Activated naive CD4-positive, alpha-beta T cell treated with Interleukin-2 at 50 U/mL for 16 hours (primary cell): ENCODE measurements around the gene USP12.

Source experiments
- DNase-seq: peaks from one replicate; pipeline ENCODE4 v3.0.0-alpha.2; 2020

Gene USP12

GRCh38 chr13:27027086-27027667, 144.4 kb downstream of the USP12 start:
- DNase-seq, result no peak

- no peak for DNase-seq
Measured at GRCh38 chr13:27026396-27026795, 145.2 kb downstream of the USP12 start.

GRCh38 chr13:27024776-27025492, 146.7 kb downstream of the USP12 start:
- DNase-seq, result no peak

GRCh38 chr13:27024074-27024461, 147.5 kb downstream of the USP12 start:
- DNase-seq, result no peak

- no peak for DNase-seq
Measured at GRCh38 chr13:27023385-27024073, 148.1 kb downstream of the USP12 start.

GRCh38 chr13:27022571-27023311, 148.9 kb downstream of the USP12 start:
- no peak for DNase-seq

- no peak for DNase-seq
Measured at GRCh38 chr13:27020415-27020814, 151.2 kb downstream of the USP12 start.

- DNase-seq, result no peak
Measured at GRCh38 chr13:27018882-27019281, 152.7 kb downstream of the USP12 start.

- no peak for DNase-seq
Measured at GRCh38 chr13:27018344-27018861, 153.2 kb downstream of the USP12 start.

GRCh38 chr13:27016875-27017274, 154.7 kb downstream of the USP12 start:
- DNase-seq, result no peak
